ENCODE measurements around the gene NUDT16. TPM values are rescaled to one million over a fixed set of nuclear protein-coding genes. Genes with fewer than 3 reads are reported as not detected.

The NUDT16 gene
- total RNA-seq, 1 donor from 2014 or later, result 15.2 TPM

Other genes starting within 250 kb of the NUDT16 start
- gene MRPL3, start 121.2 kb downstream of the NUDT16 start, total RNA-seq, result 123 and 159 TPM in 2 replicates